ENCODE results near the gene PACRG. TPM values are rescaled to one million over a fixed set of nuclear protein-coding genes. Genes with fewer than 3 reads are reported as not detected.

Gene PACRG
- total RNA-seq, 4 donors from 2014 or later: 0.95 to 1.3 TPM; not detected in 2

DNA sequence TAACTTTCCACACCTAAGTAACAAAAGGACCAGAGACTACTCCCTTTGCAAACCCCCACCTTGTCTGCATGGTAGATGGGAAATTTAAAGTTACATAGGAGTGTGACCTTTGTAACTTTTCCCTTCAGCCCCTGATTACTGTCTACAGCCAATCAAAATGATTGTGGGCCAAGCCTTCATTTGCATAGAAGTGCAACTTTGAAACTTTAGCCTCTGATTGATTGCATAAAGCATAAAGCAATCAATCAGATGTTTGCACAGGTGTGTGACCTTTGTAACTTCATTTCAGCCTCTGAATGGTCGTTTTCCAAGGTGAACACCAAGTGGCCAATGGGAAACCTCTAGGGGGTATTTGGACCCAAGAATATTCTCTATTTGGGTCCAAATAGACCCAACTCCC, 46.3 kb upstream of the PACRG start:
- intact Hi-C loops (cut with DNase I): no loop called here
- 53 to 75% methylated on average over 1 of the region's 1 CpG for WGBS, 2 donors

DNA sequence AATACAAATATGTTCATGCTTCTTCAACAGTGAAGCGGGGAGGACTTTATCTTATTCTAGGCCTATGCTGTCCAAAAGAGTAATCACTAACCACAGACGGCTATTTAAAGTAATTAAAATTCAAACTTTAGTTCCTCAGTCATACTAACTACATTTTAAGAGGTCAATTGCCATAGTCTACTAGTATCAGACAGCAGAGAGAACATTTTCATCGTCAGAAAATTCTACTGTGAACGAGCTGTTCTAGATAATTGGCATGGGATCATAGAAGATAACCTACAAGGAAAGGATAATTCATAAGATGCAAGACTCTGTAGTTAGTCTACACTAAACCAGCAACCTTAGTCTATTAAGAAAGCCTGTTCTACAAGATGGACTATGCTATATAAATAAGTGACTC, 44.6 kb upstream of the PACRG start:
- H3K27me3 ChIP-seq: no peaks in the 10 kb centered on the region
- H3K4me3 ChIP-seq: no peak overlapping the region
- 47 to 51% methylated on average over 4 of the region's 4 CpGs for WGBS, 2 donors
- no peak for TF ChIP-seq CTCF (IDR thresholded peaks at IDR 0.05)
- no peak for TF ChIP-seq POLR2A (IDR thresholded peaks at IDR 0.05)
- no peak for DNase-seq
- H3K36me3 ChIP-seq: no peaks in the 10 kb centered on the region
- intact Hi-C loops (cut with DNase I): no loop called here
- peaks cover 3 to 28% (median 9%) of the 10 kb centered on the region in 3 donors for H3K4me1 ChIP-seq
- H3K27ac ChIP-seq: peak overlapping the region in 1 of 4 donors; percentile 15
- H3K9me3 ChIP-seq: no peaks in the 10 kb centered on the region

More for the DNA sequence above, 46.3 kb upstream of the PACRG start:
- no peak for TF ChIP-seq CTCF (IDR thresholded peaks at IDR 0.05)
- no peak for TF ChIP-seq POLR2A (IDR thresholded peaks at IDR 0.05)
- Histone ChIP-seq H3K9me3 (no peaks in the 10 kb centered on the region), H3K36me3 (no peaks in the 10 kb centered on the region), H3K4me1 (peaks cover 3 to 28% (median 9%) of the 10 kb centered on the region in 3 donors), H3K27me3 (no peaks in the 10 kb centered on the region), H3K27ac (no peak overlapping the region), H3K4me3 (no peak overlapping the region)
- no peak for DNase-seq

GRCh38 chr6:162684052-162684451, 43.7 kb upstream of the PACRG start:
- H3K27me3 ChIP-seq: no peaks in the 10 kb centered on the region
- H3K36me3 ChIP-seq: no peaks in the 10 kb centered on the region
- no peak for DNase-seq
- WGBS, 2 donors: 42 to 44% methylated on average over 1 of the region's 1 CpG
- intact Hi-C loops (cut with DNase I): no loop called here
- peak overlapping the region in 2 of 4 donors; percentile 15 to 31 for H3K27ac ChIP-seq
- TF ChIP-seq CTCF (IDR thresholded peaks at IDR 0.05) (no peak), POLR2A (IDR thresholded peaks at IDR 0.05) (no peak)
- H3K4me3 ChIP-seq: no peak overlapping the region
- peaks cover 3 to 32% (median 9%) of the 10 kb centered on the region in 3 donors for H3K4me1 ChIP-seq
- H3K9me3 ChIP-seq: no peaks in the 10 kb centered on the region

GRCh38 chr6:162684961-162685360, 42.8 kb upstream of the PACRG start:
- Histone ChIP-seq H3K36me3 (no peaks in the 10 kb centered on the region), H3K4me3 (no peak overlapping the region), H3K27ac (no peak overlapping the region), H3K27me3 (no peaks in the 10 kb centered on the region), H3K9me3 (no peaks in the 10 kb centered on the region), H3K4me1 (peaks cover 3 to 41% (median 9%) of the 10 kb centered on the region in 3 donors)
- WGBS, 2 donors: 33 to 40% methylated on average over 3 of the region's 3 CpGs
- intact Hi-C loops (cut with DNase I): no loop called here
- no peak for DNase-seq
- TF ChIP-seq CTCF (IDR thresholded peaks at IDR 0.05): no peak
- no peak for TF ChIP-seq POLR2A (IDR thresholded peaks at IDR 0.05)

DNA sequence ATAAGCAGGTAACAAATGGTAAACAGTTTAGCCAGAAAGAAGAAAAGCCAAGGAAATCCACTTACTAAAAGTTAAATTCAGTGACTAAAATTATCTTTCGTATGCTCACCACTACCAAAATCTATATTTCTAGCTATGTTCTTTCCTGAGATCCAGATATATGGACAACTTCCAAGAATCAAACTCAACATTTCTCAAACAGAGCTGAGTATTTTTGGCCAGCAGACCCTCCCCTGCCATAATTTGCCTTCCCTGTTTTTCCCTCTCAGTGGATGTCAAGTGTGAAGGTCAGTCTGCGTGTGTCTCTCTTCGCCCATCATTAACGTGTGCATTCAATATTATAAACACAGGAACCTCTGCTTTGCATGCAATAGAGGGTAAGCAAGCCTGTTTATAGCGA, 42.2 kb upstream of the PACRG start:
- H3K27ac ChIP-seq: no peak overlapping the region
- intact Hi-C loops (cut with DNase I): no loop called here
- H3K9me3 ChIP-seq: no peaks in the 10 kb centered on the region
- H3K27me3 ChIP-seq: no peaks in the 10 kb centered on the region
- no peak overlapping the region for H3K4me3 ChIP-seq
- DNase-seq: no peak
- peaks cover 3 to 45% (median 9%) of the 10 kb centered on the region in 3 donors for H3K4me1 ChIP-seq
- no peak for TF ChIP-seq POLR2A (IDR thresholded peaks at IDR 0.05)
- WGBS, 2 donors: 72 to 80% methylated on average over 5 of the region's 5 CpGs
- H3K36me3 ChIP-seq: no peaks in the 10 kb centered on the region

GRCh38 chr6:162688751-162689345, 38.9 kb upstream of the PACRG start:
- 53 to 78% methylated on average over 3 of the region's 3 CpGs for WGBS, 2 donors
- peaks cover 0 to 32% (median 9%) of the 10 kb centered on the region in 3 donors for H3K4me1 ChIP-seq
- no peak overlapping the region for H3K4me3 ChIP-seq
- DNase-seq: no peak
- H3K27ac ChIP-seq: no peak overlapping the region
- H3K27me3 ChIP-seq: no peaks in the 10 kb centered on the region
- H3K36me3 ChIP-seq: no peaks in the 10 kb centered on the region
- H3K9me3 ChIP-seq: no peaks in the 10 kb centered on the region
- TF ChIP-seq POLR2A (IDR thresholded peaks at IDR 0.05): no peak
- TF ChIP-seq CTCF (IDR thresholded peaks at IDR 0.05): no peak
- intact Hi-C loops (cut with DNase I): no loop called here
